WTC11 (cell line): ENCODE measurements around the gene CDYL.

Source experiments
- ATF1 ChIP-seq: sonication (generic); formaldehyde crosslinking; IDR thresholded peaks from 2 replicates; pipeline ENCODE4 v1.8.1; 2023; ENCODE audit warnings: mild to moderate bottlenecking, moderate library complexity, missing genetic modification reagents
- ATF3 ChIP-seq: sonication (generic); formaldehyde crosslinking; conservative IDR thresholded peaks from 2 replicates; pipeline ENCODE4 v1.8.1; 2022; ENCODE audit warnings: mild to moderate bottlenecking, missing genetic modification reagents
- ATF6 ChIP-seq: sonication (generic); formaldehyde crosslinking; IDR thresholded peaks from 2 replicates; pipeline ENCODE4 v1.8.1; 2023; ENCODE audit warnings: mild to moderate bottlenecking, missing genetic modification reagents
- ELF4 ChIP-seq: sonication (generic); formaldehyde crosslinking; IDR thresholded peaks from 2 replicates; pipeline ENCODE4 v1.8.1; 2022; ENCODE audit warnings: low read depth, mild to moderate bottlenecking, moderate library complexity, missing genetic modification reagents
- ESRRA ChIP-seq: sonication (generic); formaldehyde crosslinking; IDR thresholded peaks from 2 replicates; pipeline ENCODE4 v1.8.1; 2022; ENCODE audit warnings: mild to moderate bottlenecking, missing genetic modification reagents, borderline replicate concordance
- TF ChIP-seq, protein P1 (sequence below): fragments of 200-600 bp; IDR thresholded peaks from 2 replicates; pipeline ENCODE4 v1.8.0; 2022; ENCODE audit warnings: antibody characterized with exemption
- TF ChIP-seq, protein P2 (sequence below): fragments of 250-450 bp; sonication (Bioruptor Pico); conservative IDR thresholded peaks from 2 replicates; pipeline ENCODE4 v1.9.0; 2021; ENCODE audit warnings: mild to moderate bottlenecking
- TF ChIP-seq, protein P3 (sequence below): sonication (generic); formaldehyde crosslinking; IDR thresholded peaks from 2 replicates; pipeline ENCODE4 v1.8.0; 2022; ENCODE audit warnings: mild to moderate bottlenecking, missing genetic modification reagents

DNA sequence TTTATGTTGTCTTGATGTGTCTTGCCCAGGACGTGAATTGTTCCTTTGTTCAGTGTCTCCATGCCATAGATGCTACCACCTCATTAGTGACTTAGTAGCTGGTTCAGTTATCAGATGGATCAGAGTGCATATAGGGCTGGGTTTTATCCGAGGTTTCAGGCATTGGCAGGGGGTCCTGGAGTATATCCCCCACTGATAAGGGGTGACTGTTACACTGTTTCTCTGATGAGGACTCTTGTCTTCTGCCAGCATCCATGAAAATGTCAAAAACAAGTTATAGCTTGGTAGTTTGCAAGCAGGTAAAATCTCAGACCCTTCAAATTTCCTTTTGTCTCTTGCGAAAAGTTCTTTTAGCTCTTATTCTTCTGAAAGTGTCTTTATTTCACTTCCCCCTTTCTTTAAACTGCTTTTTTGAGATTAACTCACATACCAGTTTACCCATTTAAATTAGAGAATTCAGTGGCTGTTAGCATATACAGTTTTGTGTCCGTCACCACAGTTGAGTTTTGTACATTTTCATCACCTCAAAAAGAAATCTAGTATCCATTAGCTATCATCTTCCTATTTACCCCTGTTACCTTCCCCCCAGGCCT, 109.2 kb downstream of the CDYL start:
- TF ChIP-seq, protein P1, sequence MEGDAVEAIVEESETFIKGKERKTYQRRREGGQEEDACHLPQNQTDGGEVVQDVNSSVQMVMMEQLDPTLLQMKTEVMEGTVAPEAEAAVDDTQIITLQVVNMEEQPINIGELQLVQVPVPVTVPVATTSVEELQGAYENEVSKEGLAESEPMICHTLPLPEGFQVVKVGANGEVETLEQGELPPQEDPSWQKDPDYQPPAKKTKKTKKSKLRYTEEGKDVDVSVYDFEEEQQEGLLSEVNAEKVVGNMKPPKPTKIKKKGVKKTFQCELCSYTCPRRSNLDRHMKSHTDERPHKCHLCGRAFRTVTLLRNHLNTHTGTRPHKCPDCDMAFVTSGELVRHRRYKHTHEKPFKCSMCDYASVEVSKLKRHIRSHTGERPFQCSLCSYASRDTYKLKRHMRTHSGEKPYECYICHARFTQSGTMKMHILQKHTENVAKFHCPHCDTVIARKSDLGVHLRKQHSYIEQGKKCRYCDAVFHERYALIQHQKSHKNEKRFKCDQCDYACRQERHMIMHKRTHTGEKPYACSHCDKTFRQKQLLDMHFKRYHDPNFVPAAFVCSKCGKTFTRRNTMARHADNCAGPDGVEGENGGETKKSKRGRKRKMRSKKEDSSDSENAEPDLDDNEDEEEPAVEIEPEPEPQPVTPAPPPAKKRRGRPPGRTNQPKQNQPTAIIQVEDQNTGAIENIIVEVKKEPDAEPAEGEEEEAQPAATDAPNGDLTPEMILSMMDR = no peak
- no peak for TF ChIP-seq ATF3 (CRISPR knock-in tag)
- no peak for TF ChIP-seq ESRRA (CRISPR knock-in tag)
- TF ChIP-seq, protein P2, sequence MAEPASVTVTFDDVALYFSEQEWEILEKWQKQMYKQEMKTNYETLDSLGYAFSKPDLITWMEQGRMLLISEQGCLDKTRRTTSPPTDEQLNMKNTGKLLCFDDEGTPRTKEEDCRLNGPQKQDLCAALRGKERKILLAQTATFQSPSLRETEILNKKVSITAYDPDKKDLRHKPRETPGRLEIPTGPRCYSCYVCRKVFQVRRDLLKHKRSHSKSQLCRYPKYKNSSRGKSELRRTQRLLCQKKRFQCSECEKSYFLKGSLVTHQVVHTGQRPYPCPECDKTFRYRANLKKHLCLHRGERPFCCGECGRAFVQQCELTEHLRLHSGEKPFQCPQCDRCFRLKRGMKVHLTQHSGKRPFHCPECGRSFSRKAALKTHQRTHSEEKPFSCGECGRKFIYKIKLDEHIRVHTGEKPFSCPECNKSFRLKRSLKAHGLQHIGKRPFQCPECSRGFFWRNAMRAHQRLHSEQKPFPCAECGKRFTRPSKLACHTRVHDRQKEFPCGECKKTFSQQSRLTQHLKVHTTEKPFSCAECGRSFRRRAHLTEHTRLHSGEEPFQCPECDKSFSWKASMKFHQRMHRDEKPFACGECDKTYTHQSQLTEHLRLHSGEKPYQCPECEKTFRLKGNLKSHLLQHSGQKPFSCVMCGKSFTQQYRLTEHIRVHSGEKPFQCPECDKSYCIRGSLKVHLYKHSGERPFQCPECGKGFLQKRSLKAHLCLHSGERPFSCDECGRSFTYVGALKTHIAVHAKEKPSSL (CRISPR knock-in tag) = no peak
- no peak for TF ChIP-seq ATF6
- TF ChIP-seq ELF4 (CRISPR knock-in tag) = no peak
- TF ChIP-seq ATF1 (CRISPR knock-in tag) = no peak
- TF ChIP-seq, protein P3, sequence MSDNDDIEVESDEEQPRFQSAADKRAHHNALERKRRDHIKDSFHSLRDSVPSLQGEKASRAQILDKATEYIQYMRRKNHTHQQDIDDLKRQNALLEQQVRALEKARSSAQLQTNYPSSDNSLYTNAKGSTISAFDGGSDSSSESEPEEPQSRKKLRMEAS (CRISPR knock-in tag) = no peak
